Measurements from ENCODE around the gene SENP2.

SENP2 gene

DNA sequence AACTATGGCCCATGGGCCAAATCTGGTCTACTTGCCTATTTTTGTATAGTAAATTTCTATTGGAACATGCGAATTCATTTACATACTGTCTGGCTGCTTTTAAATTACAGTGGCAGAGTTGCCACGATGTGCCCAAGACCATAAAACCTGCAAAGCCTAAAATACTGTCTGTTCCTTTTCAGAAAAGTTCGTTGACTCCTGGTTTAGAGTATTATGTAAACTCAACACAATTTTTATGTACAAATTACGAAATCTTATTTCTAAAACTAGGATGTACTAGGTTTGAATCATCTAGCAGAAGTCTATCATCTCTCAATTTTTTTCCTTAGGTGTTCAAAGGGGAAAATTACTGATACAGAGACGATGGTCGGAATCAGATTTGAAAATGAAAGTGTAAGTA lies 26.9 kb downstream of the SENP2 start:
- FAIRE-seq, result peak; percentile 6

DNA sequence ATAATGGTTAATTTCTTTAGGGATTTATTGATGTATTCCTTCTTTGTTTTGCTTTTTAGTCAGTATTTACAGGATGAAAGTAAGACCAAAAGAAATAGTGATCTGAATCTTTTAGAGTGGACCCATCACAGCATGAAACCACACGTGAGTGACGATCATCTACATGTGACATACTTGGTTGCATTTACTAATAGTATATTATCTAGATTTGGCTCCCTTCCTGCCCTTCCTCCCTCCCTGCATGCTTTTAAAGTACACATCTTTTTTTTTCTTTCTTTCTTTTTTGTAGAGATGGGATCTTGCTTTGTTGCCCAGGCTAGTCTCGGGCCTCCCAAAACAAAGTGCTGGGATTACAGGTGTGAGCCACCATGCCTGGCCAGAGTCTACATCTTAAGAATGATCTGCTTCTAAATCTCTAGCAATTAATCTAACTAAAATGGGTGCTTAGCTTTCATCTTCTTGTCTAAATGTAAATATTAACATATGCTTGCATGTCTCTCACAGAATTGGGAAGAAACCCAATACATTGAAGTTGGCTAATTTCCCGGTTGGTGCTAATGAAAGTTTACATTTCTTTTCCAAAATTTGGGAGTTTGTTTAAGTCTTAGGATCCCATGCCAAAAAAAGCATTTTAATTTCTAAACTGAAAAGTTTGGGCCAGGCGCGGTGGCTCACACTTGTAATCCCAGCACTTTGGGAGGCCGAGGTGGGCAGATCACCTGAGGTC lies 38.0 kb downstream of the SENP2 start:
- FAIRE-seq (no peak), DNase-seq (ENCODE audit: insufficient read length, low spot score) (no peak)
- TF ChIP-seq, protein P1, sequence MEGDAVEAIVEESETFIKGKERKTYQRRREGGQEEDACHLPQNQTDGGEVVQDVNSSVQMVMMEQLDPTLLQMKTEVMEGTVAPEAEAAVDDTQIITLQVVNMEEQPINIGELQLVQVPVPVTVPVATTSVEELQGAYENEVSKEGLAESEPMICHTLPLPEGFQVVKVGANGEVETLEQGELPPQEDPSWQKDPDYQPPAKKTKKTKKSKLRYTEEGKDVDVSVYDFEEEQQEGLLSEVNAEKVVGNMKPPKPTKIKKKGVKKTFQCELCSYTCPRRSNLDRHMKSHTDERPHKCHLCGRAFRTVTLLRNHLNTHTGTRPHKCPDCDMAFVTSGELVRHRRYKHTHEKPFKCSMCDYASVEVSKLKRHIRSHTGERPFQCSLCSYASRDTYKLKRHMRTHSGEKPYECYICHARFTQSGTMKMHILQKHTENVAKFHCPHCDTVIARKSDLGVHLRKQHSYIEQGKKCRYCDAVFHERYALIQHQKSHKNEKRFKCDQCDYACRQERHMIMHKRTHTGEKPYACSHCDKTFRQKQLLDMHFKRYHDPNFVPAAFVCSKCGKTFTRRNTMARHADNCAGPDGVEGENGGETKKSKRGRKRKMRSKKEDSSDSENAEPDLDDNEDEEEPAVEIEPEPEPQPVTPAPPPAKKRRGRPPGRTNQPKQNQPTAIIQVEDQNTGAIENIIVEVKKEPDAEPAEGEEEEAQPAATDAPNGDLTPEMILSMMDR (IDR thresholded peaks at IDR 0.05; ENCODE audit: insufficient read depth, missing control alignments), result no peak

More for the DNA sequence above, 26.9 kb downstream of the SENP2 start:
- TF ChIP-seq, protein P1 (IDR thresholded peaks at IDR 0.05; ENCODE audit: insufficient read depth, missing control alignments), result no peak
- DNase-seq (ENCODE audit: insufficient read length, low spot score), result no peak

DNA sequence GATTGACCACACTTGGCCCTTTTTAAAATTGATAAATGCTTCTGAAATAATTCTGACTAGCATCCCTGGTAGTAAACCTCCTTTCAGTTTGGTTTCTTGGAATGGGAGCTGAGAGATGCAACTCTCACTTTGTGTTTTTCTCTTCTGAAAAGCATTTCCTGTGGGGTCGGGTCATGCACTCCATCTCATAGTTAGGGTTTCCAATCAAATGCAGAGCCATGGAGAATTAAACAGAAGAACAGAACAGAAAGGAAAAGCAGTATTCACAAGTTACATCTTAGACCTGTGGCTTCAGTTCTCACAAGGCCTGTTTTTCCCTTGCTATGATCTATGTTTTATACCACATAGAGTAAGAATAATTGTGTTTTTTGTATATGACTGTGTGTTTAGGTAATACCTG lies 39.7 kb downstream of the SENP2 start:
- TF ChIP-seq, protein P1 (IDR thresholded peaks at IDR 0.05; ENCODE audit: insufficient read depth, missing control alignments), result no peak
- FAIRE-seq, result no peak

DNA sequence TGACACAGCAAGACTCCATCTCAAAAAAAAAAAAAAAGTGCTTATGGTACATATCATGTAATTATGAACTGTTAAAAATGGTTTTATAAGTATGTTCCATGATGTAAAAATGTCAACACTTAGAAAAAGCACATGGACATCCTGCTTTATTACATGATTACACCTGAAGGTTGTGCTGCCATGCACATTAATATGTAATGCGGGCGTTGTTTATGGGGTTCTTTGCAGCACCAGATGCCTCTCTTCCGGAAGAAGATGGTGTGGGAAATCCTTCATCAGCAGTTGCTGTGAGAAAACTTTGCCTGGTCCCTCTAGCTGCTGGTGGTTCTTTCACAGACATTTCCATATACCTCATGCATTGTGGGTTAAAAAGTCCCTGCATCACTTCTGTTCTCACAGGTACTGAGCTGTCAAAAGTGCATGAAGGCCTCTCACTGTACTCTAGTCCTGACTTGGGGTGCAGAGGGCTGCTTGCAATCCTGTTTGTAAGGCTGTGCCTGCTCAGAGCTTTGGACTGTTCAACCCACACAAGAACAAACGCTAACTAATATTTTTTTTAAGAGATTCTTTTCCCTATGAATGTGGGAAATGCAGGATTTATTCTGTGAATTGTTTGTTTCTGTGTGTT lies 43.6 kb downstream of the SENP2 start:
- TF ChIP-seq, protein P1 (IDR thresholded peaks at IDR 0.05; ENCODE audit: insufficient read depth, missing control alignments), result no peak
- DNase-seq (ENCODE audit: insufficient read length, low spot score) (no peak), FAIRE-seq (no peak)

More for the DNA sequence above, 39.7 kb downstream of the SENP2 start:
- DNase-seq (ENCODE audit: insufficient read length, low spot score), result no peak

DNA sequence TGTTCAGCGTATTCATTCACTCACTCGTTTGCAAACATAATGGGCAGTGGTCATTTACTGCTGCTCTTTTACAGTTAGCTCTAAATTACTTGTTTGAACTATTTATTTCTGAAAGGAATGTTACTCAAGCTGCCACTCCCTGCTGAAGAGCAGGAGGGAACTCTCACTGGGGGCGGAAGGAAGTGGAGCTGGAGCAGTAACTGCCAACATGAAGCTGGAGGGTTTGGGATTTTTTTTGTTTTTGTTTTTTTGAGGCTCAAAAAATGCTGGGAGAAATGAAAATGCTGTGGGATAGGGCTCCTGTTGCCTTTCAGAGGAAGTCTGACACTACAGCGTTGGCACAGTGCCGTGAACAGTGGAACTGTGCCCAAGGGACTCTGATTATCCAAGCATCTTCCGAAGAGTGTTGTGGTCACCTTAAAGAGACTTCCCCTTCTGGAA lies 44.1 kb downstream of the SENP2 start:
- TF ChIP-seq, protein P1 (IDR thresholded peaks at IDR 0.05; ENCODE audit: insufficient read depth, missing control alignments), result no peak
- DNase-seq (ENCODE audit: insufficient read length, low spot score) (no peak), FAIRE-seq (no peak)

DNA sequence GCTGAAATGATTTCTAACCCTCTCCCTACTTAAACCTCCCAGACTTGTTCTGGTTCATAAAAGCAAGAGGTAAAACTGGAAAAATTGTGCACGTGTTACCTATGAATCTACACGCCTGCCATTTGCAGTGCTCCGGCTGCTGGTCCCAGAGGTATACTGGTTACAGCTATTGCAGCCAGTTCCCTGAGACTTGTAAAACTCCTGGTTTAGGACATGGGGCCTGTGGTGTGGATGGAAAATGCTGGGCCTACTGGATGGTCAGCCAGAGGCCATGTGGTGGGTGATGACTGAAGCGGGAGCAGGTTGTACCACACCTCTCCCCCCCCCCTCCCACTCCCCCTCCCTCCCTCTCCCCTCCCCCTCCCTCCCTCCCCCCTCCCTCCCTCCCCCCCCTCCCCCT lies 45.0 kb downstream of the SENP2 start:
- no peak for FAIRE-seq
- DNase-seq (ENCODE audit: insufficient read length, low spot score), result no peak
- TF ChIP-seq, protein P1 (IDR thresholded peaks at IDR 0.05; ENCODE audit: insufficient read depth, missing control alignments), result no peak

Measured in D721Med (cell line).